Superior temporal gyrus (tissue), 1 donor: ENCODE measurements around the gene UBE2C.
"Not testable (repeated sequence)": the region's sequence is repeated elsewhere in the genome, so short reads cannot be mapped to it uniquely, and the experiment has no call there.

Experiments
- DNase-seq: peaks from one replicate; pipeline ENCODE4 v3.0.0-alpha.2; 2016; ENCODE audit errors: extremely low spot score

Gene UBE2C

DNA sequence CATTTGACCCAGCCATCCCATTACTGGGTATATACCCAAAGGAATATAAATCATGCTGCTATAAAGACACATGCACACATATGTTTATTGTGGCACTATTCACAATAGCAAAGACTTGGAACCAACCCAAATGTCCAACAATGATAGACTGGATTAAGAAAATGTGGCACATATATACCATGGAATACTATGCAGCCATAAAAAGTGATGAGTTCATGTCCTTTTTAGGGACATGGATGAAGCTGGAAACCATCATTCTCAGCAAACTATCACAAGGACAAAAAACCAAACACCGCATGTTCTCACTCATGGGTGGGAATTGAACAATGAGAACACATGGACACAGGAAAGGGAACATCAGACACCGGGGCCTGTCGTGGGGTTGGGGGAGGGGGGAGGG, 14.5 kb upstream of the UBE2C start:
- not testable (repeated sequence) for DNase-seq

DNA sequence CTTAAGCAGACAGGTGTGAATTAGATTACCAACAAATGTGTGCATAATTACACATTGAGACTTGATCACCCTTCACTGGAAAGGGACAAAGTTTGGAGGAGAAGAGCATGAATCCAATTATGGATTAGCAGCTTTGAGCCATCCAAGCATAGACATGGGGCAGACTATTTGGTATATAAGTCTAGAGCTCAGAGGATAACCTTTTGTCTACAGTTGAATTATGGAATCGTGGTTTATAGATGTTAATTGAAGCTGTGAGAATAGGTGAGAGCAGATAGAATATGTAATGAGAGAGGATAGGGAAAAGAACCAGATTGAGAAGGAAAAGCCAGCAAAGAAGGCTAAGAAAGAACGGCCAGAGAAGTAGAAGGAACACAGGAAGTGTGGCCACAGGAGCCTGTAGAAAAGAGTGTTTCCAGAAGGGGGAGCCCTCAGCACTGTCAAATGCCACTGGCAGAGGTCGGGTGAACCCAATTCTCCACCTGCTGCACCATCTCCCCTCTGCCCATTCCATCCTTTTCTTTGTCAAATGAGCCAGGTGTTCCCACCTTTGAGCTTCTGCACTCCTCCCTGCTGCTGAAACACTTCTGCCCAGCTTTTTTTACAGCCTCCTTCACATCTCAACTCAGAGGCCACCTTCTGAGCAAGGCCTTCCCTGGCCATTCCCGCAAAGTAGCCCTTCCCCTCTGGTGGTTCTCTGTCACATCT, 13.4 kb upstream of the UBE2C start:
- DNase-seq: peak; percentile 75

DNA sequence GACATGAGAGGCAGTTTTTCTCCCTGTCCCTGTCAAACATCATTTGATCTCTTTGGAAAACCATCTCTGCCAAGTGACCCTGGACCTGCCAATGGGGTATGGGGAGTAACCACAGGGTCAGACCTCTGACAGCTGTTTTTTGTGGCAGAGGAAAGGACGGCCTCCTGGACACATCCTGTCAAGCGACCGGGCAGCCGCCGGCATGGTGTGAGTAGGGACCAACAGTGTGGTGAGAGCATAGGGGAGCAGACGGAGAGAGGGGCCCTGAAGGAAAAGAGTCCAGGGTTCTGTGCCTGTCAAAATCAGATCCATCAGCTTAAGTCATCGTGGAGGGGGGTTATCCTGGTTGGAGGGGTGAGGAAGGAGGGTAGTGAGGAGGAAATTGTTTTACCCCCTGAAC, 10.6 kb upstream of the UBE2C start:
- DNase-seq: no peak

DNA sequence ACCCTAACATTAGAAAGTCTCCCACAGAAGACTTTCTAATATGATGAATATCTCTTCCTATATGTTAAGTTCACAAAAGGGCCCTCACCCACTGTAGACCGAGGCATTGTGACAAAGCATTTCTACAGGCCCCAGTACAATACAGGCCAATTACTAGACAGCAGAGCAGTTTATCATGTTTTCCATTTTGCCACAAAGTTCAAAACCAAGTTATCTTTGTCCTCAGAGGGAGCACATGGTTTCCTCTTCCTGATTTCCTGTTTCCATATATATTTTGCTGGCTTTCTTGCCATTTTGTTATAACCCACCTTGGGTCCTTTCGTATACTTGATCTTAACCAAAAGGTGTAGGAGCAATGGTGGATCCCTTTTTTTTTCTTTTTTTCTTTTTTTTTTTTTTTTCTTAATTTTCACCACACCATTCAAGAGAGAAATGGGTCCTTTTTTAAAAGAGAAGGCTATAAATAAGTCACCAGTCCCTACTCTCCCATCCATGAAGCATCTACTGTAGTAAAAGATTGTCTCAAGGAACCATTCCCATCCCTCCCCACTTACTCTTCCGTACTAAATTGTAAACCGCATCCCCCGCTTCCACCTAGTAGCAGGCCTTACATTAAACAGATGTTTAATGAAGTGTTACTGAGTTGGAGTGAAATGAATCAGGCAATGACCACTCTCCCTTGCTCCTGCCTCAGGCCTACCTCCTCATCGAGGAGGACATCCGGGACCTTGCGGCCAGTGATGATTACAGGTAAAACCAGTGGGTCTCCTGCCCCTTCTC, 2.1 kb upstream of the UBE2C start:
- DNase-seq: no peak

DNA sequence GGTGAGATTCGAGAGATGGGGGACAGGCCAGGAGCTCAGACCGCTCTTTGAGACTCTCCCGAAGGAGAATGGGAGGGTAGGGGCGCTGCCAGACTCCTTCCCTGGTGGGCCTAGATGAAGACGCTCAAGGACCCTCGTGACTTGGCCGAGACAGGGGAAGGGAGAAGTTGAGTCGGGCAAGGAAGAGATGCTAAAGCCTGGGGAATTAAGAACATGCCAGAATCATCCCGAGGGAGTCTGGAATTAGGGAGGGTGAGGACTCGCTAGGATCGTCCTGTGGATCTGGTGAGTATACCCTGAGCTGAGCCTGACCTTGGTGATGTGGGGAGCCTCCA, 529 bp downstream of the UBE2C start:
- no peak for DNase-seq

DNA sequence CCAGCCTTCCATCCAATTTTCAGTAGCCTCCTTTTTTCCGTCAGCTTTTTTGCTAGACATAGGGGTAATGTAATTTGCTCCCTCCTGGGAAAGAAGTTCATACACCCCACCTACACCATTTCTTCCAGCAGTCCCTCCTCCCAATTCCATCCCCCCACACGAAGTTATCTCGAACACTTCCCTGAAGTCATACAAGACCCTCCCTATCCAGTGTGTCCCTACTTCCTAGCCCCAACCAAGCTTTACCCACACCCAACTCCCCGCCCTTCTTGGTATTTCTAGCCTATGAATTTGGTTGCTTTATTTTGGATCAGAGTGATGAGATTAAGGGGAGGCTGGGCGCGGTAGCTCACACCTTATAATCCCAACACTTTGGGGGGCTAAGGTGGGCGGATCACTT, 1.0 kb downstream of the UBE2C start:
- DNase-seq: no peak

DNA sequence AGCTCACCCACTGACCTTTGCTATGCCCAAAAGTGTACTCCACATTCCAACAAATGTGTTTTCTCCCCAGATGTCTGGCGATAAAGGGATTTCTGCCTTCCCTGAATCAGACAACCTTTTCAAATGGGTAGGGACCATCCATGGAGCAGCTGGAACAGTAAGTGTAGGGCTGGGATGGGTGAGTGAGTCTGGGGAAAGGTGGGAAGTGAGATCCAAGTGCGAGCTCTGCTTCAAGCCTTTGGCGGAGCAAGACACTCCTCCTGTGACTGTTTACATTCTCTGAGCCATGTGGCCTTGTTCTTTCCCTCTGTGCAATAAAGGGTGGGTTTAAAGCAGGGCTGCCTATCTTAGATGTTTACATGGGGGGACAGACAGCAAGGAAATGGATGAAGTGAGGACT, 1.9 kb downstream of the UBE2C start:
- DNase-seq: no peak

DNA sequence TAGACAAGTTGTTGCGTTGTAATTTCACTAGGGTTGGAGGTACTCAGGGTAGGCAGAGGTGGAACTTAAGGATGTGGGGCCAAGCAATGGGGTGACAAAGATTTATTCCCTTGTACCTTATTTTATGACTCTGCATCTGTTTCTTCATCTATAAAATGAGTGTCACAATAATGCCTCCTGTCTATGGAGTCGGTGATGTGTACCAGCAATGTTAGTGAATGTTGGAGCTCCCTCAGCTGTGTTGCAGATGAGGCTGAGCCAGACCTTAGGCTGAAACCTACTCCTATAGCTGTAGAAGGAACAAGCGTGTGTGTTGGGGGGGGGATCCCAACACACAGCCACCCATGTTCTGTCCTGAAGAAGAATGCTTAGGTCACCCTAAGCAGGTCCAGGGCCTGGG, 4.5 kb downstream of the UBE2C start:
- DNase-seq: no peak

DNA sequence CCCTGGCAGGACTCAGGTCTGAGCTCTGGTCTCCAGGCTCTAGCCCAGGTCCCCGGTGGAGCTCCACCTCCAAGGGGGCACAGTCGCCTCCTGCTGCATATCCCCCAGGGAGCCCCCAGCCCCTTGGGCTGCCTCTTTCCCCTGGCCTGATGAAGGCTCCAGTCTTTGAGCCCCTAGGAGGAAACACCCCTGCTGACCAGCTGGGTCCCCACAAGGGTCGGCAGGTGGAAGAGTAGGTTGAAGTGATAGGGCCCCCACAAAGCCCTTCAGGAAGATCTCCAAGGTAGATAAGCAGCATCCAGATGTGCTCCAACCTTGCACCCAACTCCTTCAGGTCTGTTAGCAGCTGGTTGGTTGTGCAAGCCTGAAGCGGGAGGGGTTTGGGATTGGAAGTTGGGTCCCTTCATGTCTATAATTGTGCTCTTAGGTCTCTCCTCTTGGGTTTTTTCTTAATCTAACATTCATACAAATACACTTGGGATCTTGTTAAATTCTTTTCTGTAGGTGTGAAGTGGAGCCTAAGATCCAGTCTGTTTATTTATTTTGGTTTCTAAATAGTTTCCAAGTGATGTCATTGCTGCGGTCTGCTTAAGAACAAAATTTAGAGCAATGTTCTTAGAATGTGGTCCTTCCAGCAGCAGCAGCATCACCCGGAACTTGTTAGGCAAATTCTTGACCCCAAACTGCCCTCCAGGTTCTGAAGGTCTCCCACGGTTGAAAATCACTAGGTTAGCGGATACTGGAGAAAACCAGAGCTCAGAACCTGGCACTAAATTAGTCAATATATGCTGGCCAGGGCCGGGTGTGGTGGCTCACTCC, 5.1 kb downstream of the UBE2C start:
- no peak for DNase-seq

DNA sequence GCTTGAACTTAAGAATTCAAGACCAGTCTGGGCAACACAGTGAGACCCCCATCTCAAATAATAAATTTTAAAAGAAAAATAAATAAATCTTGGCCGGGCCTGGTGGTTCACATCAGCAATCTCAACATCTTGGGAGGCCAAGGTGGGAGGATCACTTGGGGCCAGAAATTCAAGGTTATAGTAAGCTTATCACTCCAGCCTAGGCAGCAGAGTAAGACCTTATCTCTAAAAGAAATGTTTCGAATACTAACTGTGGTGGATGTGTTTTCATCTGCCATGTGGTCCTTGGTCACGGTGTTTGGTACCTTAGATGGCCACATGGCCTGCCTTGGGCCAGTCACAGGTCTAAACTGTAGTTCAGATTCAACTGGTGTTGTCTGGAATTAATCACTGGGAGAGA, 5.8 kb downstream of the UBE2C start:
- DNase-seq: no peak

DNA sequence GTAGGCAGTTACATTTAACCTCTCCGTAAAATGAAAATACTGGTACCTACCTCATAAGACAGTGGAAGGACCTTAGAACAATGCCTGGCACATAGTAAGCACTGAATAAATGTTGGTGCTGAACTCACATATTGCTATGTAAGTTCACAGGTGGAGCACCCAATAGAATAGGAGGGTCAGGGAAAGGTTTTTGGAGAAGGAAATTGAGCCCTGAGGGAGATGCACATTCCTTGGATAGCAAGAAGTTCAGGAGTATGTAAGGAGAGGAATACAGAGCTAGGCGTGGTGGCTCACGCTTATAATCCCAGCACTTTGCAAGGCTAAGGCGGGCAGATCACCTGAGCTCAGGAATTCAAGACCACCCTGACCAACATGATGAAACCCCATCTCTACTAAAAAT, 7.0 kb downstream of the UBE2C start:
- DNase-seq: no peak

DNA sequence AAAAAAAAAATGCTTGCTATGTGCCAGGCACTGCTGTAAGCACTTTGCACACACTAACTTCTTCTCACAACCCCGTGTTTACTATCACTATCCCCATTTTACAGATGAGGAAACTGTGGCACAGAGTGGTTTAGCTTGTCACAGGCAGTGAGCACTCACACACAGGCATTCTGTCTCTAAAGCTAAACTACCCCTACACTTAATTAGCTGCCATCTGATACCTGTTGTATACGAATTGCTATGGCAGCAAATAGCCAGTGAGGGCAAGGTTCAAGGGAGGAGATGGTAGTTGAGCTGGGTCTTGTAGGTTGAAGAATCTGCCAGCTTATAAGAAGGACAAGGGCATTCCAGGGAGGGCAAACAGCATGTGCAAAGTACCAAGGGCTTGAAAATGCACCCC, 9.5 kb downstream of the UBE2C start:
- DNase-seq: no peak

DNA sequence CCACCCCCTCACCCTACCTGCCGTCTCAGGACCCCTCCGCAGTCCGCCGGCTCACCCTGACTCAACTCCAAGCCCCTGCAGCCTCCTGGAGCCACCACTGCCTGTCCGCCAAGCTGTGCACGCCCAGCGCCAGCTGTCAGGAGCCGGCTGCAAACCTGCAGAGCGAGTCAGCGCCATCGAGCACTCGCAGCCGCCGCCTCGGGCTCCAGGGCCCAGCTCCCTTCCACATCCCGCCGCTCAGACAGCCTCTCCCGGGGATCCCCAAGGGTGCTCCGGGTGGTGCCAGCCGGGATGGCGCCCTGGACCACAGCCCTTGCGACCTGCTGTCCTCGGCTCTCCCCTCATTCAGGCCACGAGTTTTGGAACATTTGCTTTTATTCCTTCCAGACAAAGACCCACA, 10.4 kb downstream of the UBE2C start:
- no peak for DNase-seq

DNA sequence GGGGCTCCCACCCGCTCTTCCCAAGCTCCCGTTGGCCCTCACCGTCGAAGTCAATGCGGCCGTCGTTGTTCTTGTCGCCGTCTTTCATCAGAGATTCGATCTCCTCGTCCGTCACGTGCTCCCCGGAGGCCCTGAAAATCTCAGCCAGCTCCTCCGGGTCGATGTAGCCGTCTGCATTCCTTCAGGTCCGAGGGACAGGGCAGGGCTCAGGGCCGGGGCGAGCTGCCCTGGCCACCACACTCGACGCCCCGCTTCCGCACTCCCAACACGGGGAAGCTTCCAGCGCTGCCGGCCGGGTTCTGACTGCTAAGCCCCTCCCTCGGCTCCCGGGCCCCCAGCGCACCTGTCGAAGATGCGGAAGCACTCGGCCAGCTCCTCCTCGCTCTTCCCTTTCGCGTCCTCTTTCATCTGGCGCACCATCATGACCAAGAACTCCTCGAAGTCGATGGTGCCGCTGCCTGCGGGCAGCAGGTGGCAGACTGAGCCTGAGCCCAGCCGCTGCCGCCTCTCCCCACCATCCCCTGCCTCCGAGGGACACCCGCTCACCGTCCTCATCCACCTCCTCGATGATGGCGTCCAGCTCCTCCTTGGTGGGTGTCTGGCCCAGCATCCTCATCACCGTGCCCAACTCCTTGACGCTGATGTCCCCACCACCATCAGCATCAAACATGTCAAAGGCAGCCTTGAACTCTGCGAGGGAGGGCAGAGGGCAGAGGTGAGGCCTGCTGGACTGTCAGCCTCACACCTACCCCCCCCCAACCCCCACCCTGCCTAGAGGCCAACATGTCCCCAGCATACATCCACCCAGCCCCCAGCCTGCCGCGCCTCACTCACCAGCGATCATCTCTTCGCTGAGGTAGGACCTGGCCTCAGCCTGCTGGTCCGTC, 11.7 kb downstream of the UBE2C start:
- no peak for DNase-seq

DNA sequence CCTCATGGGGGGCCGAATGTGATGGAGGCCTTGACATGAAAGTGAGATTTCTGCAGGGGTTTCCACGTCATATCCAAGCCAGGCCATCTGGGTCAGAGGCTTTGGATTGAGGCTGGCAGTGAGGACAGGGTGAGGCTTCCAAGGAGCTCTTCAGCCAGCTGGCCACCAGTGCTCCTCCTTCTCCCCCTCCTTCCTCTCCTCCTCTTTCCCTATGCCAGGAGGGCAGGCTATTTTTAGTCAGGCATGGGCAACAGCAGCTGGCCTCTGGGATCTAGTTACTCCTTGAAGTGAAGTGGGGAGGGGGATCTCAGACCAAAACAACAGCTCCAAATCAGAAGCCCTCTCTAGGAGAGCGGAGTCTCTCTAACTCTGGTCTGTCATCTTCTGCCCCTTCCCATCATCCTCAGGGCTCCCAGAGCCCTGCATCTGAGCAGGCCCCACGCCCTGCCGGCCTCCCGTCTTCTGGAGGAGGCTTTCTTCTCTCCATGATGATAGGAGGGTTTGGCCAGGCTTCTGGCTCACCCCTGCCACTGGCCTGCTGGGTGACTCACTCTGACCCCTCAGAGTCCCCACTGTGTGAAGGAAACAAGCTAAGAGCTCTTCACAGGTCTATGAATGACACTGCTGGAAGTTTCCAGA, 14.1 kb downstream of the UBE2C start:
- no peak for DNase-seq

DNA sequence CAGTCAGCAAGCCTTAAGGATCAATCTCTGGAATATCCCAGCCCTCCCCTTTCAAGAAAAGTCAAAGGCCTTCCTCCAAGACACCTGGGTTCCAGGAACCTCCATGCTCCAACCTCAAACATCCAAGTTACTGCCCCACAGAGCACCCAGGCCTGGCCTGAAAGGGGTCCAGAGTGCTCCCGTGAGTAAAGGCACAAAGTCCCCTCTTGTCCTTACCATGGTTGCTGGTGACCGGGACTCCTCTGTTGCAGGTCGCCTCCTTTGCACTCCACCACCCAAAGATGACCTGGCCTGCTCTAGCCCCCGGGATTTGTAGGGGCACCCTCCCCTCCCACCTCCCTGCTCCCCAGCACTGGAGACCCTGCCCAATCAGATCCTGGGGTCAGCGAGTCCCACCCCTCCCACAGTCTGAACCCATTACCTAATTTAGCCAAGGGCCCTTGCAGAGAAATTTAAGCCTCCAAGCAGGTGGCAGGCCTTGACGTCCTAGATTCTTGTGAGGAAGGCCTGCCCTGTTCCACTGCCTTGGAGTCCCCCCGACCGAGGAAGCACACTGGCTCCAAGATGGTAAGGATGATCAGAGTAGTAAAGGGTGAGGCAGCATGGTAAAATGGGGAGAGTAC, 14.7 kb downstream of the UBE2C start, which contains the start of gene TNNC2:
TSS of gene TNNC2 (minus strand) at position 283 of the 623 bp plus-strand sequence. CDS start at position 219, 64 bp downstream.
- no peak for DNase-seq

DNA sequence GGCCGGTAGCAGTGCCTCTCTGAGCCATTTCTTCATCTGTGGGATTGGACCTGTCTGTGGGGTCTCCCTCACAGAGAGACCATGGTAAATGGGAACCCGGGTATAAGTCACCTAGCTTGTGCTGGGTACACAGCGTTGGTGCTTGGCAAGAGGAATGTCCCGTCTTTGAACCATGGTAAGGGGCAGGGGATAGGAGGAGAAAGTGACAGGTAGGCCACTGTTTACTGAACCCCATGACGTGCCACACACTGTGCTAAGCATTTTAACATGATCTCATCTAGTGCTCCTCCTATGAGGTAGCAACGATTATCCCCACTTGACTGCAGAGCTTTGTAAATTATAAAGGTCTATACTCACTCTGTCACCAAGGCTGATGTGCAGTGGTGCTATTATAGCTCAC, 15.3 kb downstream of the UBE2C start:
- DNase-seq: no peak

DNA sequence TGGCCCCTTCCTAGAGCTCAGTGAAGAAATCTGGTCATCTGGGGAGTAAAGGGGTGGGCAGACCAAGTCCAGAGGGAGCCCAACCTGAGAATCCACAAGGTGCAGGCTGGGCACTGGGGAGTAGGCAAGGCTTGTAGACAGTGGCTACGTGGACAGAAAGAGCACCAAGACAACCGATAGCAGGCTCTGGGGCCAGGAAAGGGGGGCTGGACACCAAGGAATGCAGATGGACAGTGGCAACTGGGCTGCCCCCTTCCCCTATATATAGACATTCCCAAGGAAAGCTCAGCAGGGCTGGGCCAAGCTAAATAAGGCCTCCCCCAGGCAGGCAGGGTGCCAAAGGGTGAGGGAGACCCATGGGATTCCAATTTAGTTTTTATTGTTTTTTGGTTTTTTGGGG, 16.1 kb downstream of the UBE2C start:
- DNase-seq: no peak

DNA sequence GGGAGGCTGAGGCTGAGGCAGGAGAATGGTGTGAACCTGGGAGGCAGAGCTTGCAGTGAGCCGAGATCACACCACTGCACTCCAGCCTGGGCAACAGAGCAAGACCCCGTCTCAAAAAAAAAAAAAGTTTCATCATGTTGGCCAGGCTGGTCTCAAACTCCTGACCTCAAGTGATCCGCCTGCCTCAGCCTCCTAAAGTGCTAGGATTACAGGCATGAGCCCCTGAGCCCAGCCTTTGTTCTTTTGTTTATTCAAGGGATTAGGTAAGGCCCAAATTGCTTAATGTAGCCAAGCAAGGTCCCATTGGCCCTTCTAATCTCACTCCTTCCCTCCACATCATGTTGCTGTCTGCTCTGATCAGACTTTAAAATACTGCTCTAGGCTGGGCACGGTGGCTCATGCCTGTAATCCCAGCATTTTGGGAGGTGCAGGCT, 17.2 kb downstream of the UBE2C start:
- DNase-seq: not testable (repeated sequence)

DNA sequence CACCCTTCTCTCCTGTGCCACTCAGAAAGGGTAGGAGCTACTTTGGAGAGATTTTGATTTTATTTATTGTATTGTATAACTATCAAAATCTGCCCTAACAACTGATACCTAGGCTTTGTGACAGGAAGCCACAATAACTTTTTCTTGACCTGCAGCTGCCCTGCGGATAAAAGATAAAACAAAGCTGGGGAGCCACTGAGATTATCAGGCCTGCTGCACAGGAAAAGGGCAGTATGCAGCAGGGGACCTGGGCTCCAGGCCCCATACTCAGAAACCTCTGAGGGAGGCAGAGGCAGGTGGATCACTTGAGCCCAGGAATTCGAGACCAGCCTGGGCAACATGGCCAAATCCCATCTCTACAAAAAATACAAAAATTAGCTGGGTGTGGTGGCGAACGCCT, 20.2 kb downstream of the UBE2C start:
- DNase-seq: no peak
